IMR-90 (cell line): ENCODE results near the gene BEAN1. TPM values are rescaled to one million over a fixed set of nuclear protein-coding genes. Genes with fewer than 3 reads are reported as not detected.

Experiments used
- ATAC-seq: fragments of 200-7000 bp; cut with Tn5 transposase; 2 replicates; pipeline ENCODE4 v1.9.1; 2020; ENCODE audit warnings: low read depth, mild to moderate bottlenecking, moderate library complexity
- BruUV-seq: library from RNA; stranded (reverse); fragments of 400-500 nt; replicated peaks from 2 replicates; lab custom pipeline; 2021; lab: Mats Ljungman, UMichigan
- CTCF ChIA-PET: fragments of 300-600 bp; formaldehyde crosslinking; extraction: SDS; loops from one replicate; lab custom pipeline; 2021; ENCODE audit warnings: antibody characterized with exemption; lab: Yijun Ruan, JAX
- POLR2A ChIA-PET: fragments of 300-600 bp; sonication (Branson Sonifier 250); formaldehyde crosslinking; loops from one replicate; lab custom pipeline; 2022; ENCODE audit warnings: antibody characterized with exemption; ENCODE audit not compliant: unreplicated experiment; lab: Charles Lee
- DNase-seq: peaks from one replicate; pipeline ENCODE4 v3.0.0; 2013
- H2AFZ ChIP-seq: replicated peaks from 2 replicates; pipeline ENCODE3; 2013; ENCODE audit warnings: low read length, mild to moderate bottlenecking; ENCODE audit not compliant: poor library complexity
- H2AK5ac ChIP-seq: 2 replicates; pipeline ENCODE4 v1.6.1; 2013; ENCODE audit warnings: low read depth, low read length, inconsistent platforms
- H2AK9ac ChIP-seq: replicated peaks from 2 replicates; pipeline ENCODE3; 2013; ENCODE audit warnings: mild to moderate bottlenecking, low read depth, low read length, moderate library complexity; ENCODE audit not compliant: poor library complexity
- H2BK120ac ChIP-seq: 2 replicates; pipeline ENCODE4 v1.6.1; 2013; ENCODE audit warnings: low read depth, low read length, inconsistent platforms
- H2BK15ac ChIP-seq: 3 replicates; pipeline ENCODE4 v1.6.1; 2013; ENCODE audit warnings: low read depth, low read length, inconsistent platforms
- H2BK20ac ChIP-seq: 2 replicates; pipeline ENCODE4 v1.6.1; 2013; ENCODE audit warnings: low read depth, mild to moderate bottlenecking, inconsistent platforms, low read length, moderate library complexity
- H2BK5ac ChIP-seq: 2 replicates; pipeline ENCODE4 v1.6.1; 2013; ENCODE audit warnings: mild to moderate bottlenecking, low read depth, low read length, inconsistent platforms; ENCODE audit not compliant: poor library complexity, severe bottlenecking
- H3K14ac ChIP-seq: replicated peaks from 2 replicates; pipeline ENCODE4 v1.6.1; 2013; ENCODE audit warnings: low read depth, low read length, inconsistent platforms
- H3K18ac ChIP-seq: 2 replicates; pipeline ENCODE4 v1.6.1; 2013; ENCODE audit warnings: low read depth, low read length, control low read depth
- H3K23ac ChIP-seq: 2 replicates; pipeline ENCODE4 v1.6.1; 2013; ENCODE audit warnings: low read depth, low read length, inconsistent platforms
- H3K27ac ChIP-seq: 2 replicates; pipeline ENCODE4 v1.5.1; 2013; ENCODE audit warnings: mild to moderate bottlenecking, control low read depth, low read length; ENCODE audit not compliant: insufficient read depth
- H3K27me3 ChIP-seq: 2 replicates; pipeline ENCODE4 v1.6.1; 2013; ENCODE audit warnings: low read length; ENCODE audit not compliant: control insufficient read depth, insufficient read depth
- H3K36me3 ChIP-seq: 2 replicates; pipeline ENCODE4 v1.6.1; 2013; ENCODE audit warnings: low read length, mixed read lengths; ENCODE audit not compliant: control insufficient read depth, insufficient read depth
- H3K4ac ChIP-seq: 2 replicates; pipeline ENCODE4 v1.6.1; 2013; ENCODE audit warnings: low read depth, low read length, inconsistent platforms
- H3K4me1 ChIP-seq: 2 replicates; pipeline ENCODE4 v1.6.1; 2013; ENCODE audit warnings: low read length, mixed read lengths; ENCODE audit not compliant: control insufficient read depth, insufficient read depth
- H3K4me2 ChIP-seq: 2 replicates; pipeline ENCODE4 v1.6.1; 2013; ENCODE audit warnings: low read depth, mild to moderate bottlenecking, control low read depth, low read length, moderate library complexity
- H3K4me3 ChIP-seq: 2 replicates; pipeline ENCODE4 v1.5.1; 2013; ENCODE audit warnings: low read depth, mild to moderate bottlenecking, control low read depth, low read length, moderate library complexity; ENCODE audit not compliant: insufficient read depth
- H3K56ac ChIP-seq: 2 replicates; pipeline ENCODE4 v1.6.1; 2013; ENCODE audit warnings: low read length, inconsistent platforms; ENCODE audit not compliant: insufficient read depth; ENCODE audit errors: extremely low read depth
- H3K79me1 ChIP-seq, 2 experiments: 2 replicates each; pipeline ENCODE4 v1.6.1; 2013; ENCODE audit warnings: low read length in 2 of 2, inconsistent platforms in 1 of 2, low read depth in 1 of 2
- H3K9ac ChIP-seq: 2 replicates; pipeline ENCODE4 v1.6.1; 2013; ENCODE audit warnings: low read depth, low read length, control low read depth
- H3K9me1 ChIP-seq: 2 replicates; pipeline ENCODE4 v1.6.1; 2013; ENCODE audit warnings: low read length, inconsistent platforms; ENCODE audit not compliant: insufficient read depth
- H3K9me3 ChIP-seq: 2 replicates; pipeline ENCODE4 v1.6.1; 2013; ENCODE audit warnings: low read length; ENCODE audit not compliant: control insufficient read depth, insufficient read depth
- H4K20me1 ChIP-seq: 2 replicates; pipeline ENCODE4 v1.6.1; 2013; ENCODE audit warnings: low read length, inconsistent platforms; ENCODE audit not compliant: insufficient read depth
- H4K5ac ChIP-seq: 2 replicates; pipeline ENCODE4 v1.6.1; 2013; ENCODE audit warnings: mild to moderate bottlenecking, low read depth, low read length, control low read depth
- H4K8ac ChIP-seq, 2 experiments: 2 replicates each; pipeline ENCODE4 v1.6.1; 2013; ENCODE audit warnings: low read depth in 2 of 2, low read length in 2 of 2, control low read depth in 1 of 2, inconsistent platforms in 1 of 2
- H4K91ac ChIP-seq: 2 replicates; pipeline ENCODE4 v1.6.1; 2013; ENCODE audit warnings: low read depth, low read length, inconsistent platforms; ENCODE audit not compliant: insufficient read depth
- CEBPB ChIP-seq: IDR thresholded peaks from 2 replicates; pipeline ENCODE4 v1.6.1; 2012; ENCODE audit warnings: low read depth, low read length, improper control_type of control experiment
- FOS ChIP-seq: fragments of 150-350 bp; IDR thresholded peaks from 2 replicates; pipeline ENCODE4 v1.6.1; 2016; ENCODE audit warnings: low read depth, low read length
- MAZ ChIP-seq: IDR thresholded peaks from 2 replicates; pipeline ENCODE4 v1.6.1; 2012; ENCODE audit warnings: low read depth, mild to moderate bottlenecking, low read length, improper control_type of control experiment, moderate library complexity, borderline replicate concordance
- NFE2L2 ChIP-seq: fragments of 150-350 bp; IDR thresholded peaks from 2 replicates; pipeline ENCODE4 v1.6.1; 2016; ENCODE audit warnings: low read depth, mild to moderate bottlenecking, low read length
- RAD21 ChIP-seq: IDR thresholded peaks from 2 replicates; pipeline ENCODE4 v1.6.1; 2012; ENCODE audit warnings: low read length, improper control_type of control experiment
- RCOR1 ChIP-seq: IDR thresholded peaks from 2 replicates; pipeline ENCODE4 v1.6.1; 2012; ENCODE audit warnings: mild to moderate bottlenecking, low read length, improper control_type of control experiment; ENCODE audit not compliant: insufficient replicate concordance
- RFX5 ChIP-seq: IDR thresholded peaks from 2 replicates; pipeline ENCODE4 v1.8.0; 2012; ENCODE audit warnings: low read depth, mild to moderate bottlenecking, low read length, moderate library complexity
- SMC3 ChIP-seq: fragments of 150-350 bp; IDR thresholded peaks from 2 replicates; pipeline ENCODE4 v1.6.1; 2016; ENCODE audit warnings: low read depth, mild to moderate bottlenecking, antibody characterized with exemption, low read length, moderate library complexity
- WGBS, 2 experiments: methylation state at CpG; one replicate each; pipeline versions ENCODE4 v1.1.5 to v1.1.7; 2013; ENCODE audit warnings: missing lambda C conversion rate in 2 of 2; ENCODE audit not compliant: insufficient read length in 1 of 2; ENCODE audit errors: extremely low coverage in 2 of 2; 5-methylcytosine and 5-hydroxymethylcytosine counted together
- dilution Hi-C: fragments of 300-500 bp; cut with HindIII; formaldehyde crosslinking; loops from one replicate; pipeline ENCODE4 v1.14.3; 2018; ENCODE audit warnings: low sequenced_read_pairs; ENCODE audit not compliant: unreplicated experiment
- in situ Hi-C: fragments of 300-500 bp; cut with MboI; formaldehyde crosslinking; loops from 3 replicates; pipeline ENCODE4 v1.14.3; 2019; ENCODE audit warnings: low sequenced_read_pairs, inconsistent platforms, mixed read lengths
- intact Hi-C: fragments of 100-400 bp; cut with micrococcal nuclease; formaldehyde crosslinking; loops from 2 replicates; pipeline ENCODE4 v1.10.0; 2022
- polyA plus RNA-seq, 3 experiments: library from polyadenylated mRNA; depleted of rRNA; stranded (reverse); fragments of >200 nt; gene quantifications; 2 replicates each; pipeline ENCODE4 v1.2.3, GENCODE V29; 2012; ENCODE audit warnings: low replicate concordance in 1 of 3
- total RNA-seq: library from RNA; depleted of rRNA; stranded (reverse); fragments of >200 nt; gene quantifications from 2 replicates; pipeline ENCODE4 v1.2.3, GENCODE V29; 2012

BEAN1 gene
- total and polyA plus RNA-seq, 2 of the 4 experiments (the other 2 are of a cell fraction): not detected

GRCh38 chr16:66471264-66471663 is 44.2 kb downstream of the BEAN1 start:
- in situ Hi-C loops (no loop called here), intact Hi-C loops (no loop called here), dilution Hi-C loops (no loop called here)
- Histone ChIP-seq H2AK5ac (no peak overlapping the region), H3K14ac (no peak overlapping the region), H3K36me3 (no peaks in the 10 kb centered on the region), H4K91ac (no peak overlapping the region), H2BK120ac (no peak overlapping the region), H4K8ac (no peak overlapping the region), H3K4me3 (no peak overlapping the region), H3K9me3 (peaks cover 5% of the 10 kb centered on the region; the same call in 1 of the 2 replicates), H3K56ac (no peak overlapping the region), H3K9me1 (no peaks in the 10 kb centered on the region), H2BK20ac (no peak overlapping the region), H2AFZ (no peak overlapping the region), H4K5ac (no peak overlapping the region), H3K27ac (no peak overlapping the region), H4K20me1 (no peaks in the 10 kb centered on the region), H3K23ac (no peak overlapping the region), H2BK15ac (no peak overlapping the region), H3K4me2 (no peak overlapping the region), H3K4me1 (no peaks in the 10 kb centered on the region), H3K9ac (no peak overlapping the region), H3K79me1 (no peaks in the 10 kb centered on the region), H3K18ac (no peak overlapping the region), H2BK5ac (no peak overlapping the region), H2AK9ac (no peak overlapping the region), H3K4ac (no peak overlapping the region), H3K27me3 (peaks cover 45% of the 10 kb centered on the region)
- ATAC-seq (no peak), DNase-seq (no peak)
- ChIA-PET POLR2A (no interaction called here), CTCF (no interaction called here)
- 88% methylated on average over 6 of the region's 10 CpGs; no CpG with 5 or more reads in 1 of the 2 experiments for WGBS, 2 experiments
- no TSS peak for BruUV-seq
- TF ChIP-seq SMC3 (no peak), FOS (no peak), RAD21 (no peak), RCOR1 (no peak), RFX5 (no peak), NFE2L2 (no peak), CEBPB (no peak), MAZ (no peak)
